Karpas-422 (cell line): Measurements from ENCODE around the gene PCDH1. TPM values are rescaled to one million over a fixed set of nuclear protein-coding genes. Genes with fewer than 3 reads are reported as not detected.

ENCODE experiments used
- DNase-seq: peaks from one replicate; pipeline ENCODE4 v3.0.0-alpha.2; 2015
- H2AFZ ChIP-seq: fragments of 200-600 bp; sonication (generic); 2 replicates; pipeline ENCODE4 v1.6.1; 2014; ENCODE audit warnings: antibody characterized with exemption, low read length, mixed read lengths
- H3K27ac ChIP-seq: fragments of 200-600 bp; sonication (generic); 2 replicates; pipeline ENCODE4 v1.5.1; 2014; ENCODE audit warnings: mild to moderate bottlenecking, low read length, moderate library complexity
- H3K27me3 ChIP-seq: fragments of 200-600 bp; sonication (generic); 2 replicates; pipeline ENCODE4 v1.6.1; 2014; ENCODE audit warnings: low read length, mixed read lengths
- H3K36me3 ChIP-seq: fragments of 200-600 bp; sonication (generic); 2 replicates; pipeline ENCODE4 v1.6.1; 2014; ENCODE audit warnings: low read length, mixed read lengths; ENCODE audit not compliant: insufficient read depth
- H3K4me1 ChIP-seq: fragments of 200-600 bp; sonication (generic); 2 replicates; pipeline ENCODE4 v1.6.1; 2014; ENCODE audit warnings: mild to moderate bottlenecking, low read length, mixed read lengths
- H3K4me2 ChIP-seq: fragments of 200-600 bp; sonication (generic); 2 replicates; pipeline ENCODE4 v1.6.1; 2014; ENCODE audit warnings: low read length, low read depth, mild to moderate bottlenecking; ENCODE audit not compliant: poor library complexity, severe bottlenecking
- H3K4me3 ChIP-seq: fragments of 200-600 bp; sonication (generic); 2 replicates; pipeline ENCODE4 v1.5.1; 2014; ENCODE audit warnings: mild to moderate bottlenecking, antibody characterized with exemption, low read length, mixed read lengths
- H3K79me2 ChIP-seq: fragments of 200-600 bp; sonication (generic); 2 replicates; pipeline ENCODE4 v1.6.1; 2014; ENCODE audit warnings: mild to moderate bottlenecking, low read length, mixed read lengths
- H3K9ac ChIP-seq: fragments of 200-600 bp; sonication (generic); 2 replicates; pipeline ENCODE4 v1.6.0; 2014; ENCODE audit warnings: low read length
- H3K9me2 ChIP-seq: fragments of 200-600 bp; sonication (generic), shearing (Covaris generic); replicated peaks from 2 replicates; pipeline ENCODE4 v1.6.0; 2014; ENCODE audit warnings: mild to moderate bottlenecking, low read length, moderate library complexity; ENCODE audit not compliant: insufficient read depth
- H3K9me3 ChIP-seq: fragments of 300-700, 200-600 bp; sonication (generic); 2 replicates; pipeline ENCODE4 v1.6.1; 2014; ENCODE audit warnings: low read length, mixed read lengths
- H4K20me1 ChIP-seq: fragments of 200-600 bp; sonication (generic); 2 replicates; pipeline ENCODE4 v1.6.1; 2014; ENCODE audit warnings: mild to moderate bottlenecking, antibody characterized with exemption, low read length, low read depth; ENCODE audit not compliant: insufficient read depth
- total RNA-seq: library from RNA; depleted of rRNA; stranded (reverse); fragments of >200 nt; shearing (Covaris generic); gene quantifications from 2 replicates; pipeline ENCODE4 v1.2.3, GENCODE V29; 2014; ENCODE audit warnings: low replicate concordance

Gene PCDH1
- total RNA-seq, 1 experiment from 2014 or later, result not detected

DNA sequence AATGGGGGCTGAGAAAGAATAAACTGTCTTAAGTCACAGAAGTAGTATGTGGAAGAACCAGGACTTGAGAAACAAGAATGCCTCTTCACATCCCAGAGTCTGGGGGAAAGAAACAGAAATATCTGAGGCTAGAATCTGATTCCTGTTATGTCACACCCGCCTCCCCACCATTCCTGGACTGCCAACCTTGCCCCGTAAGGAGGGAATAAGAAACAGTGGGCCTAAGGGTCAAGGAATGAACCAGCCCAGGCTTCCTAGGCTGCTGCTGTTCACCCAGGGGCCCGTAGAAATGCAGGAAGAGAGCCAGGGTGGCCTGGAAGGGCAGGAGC lies 4.3 kb downstream of the PCDH1 start:
- Histone ChIP-seq H2AFZ (no peak overlapping the region), H3K9me2 (no peaks in the 10 kb centered on the region), H3K27ac (no peak overlapping the region), H4K20me1 (no peaks in the 10 kb centered on the region), H3K27me3 (no peaks in the 10 kb centered on the region), H3K4me2 (no peak overlapping the region), H3K9me3 (no peaks in the 10 kb centered on the region), H3K4me1 (peaks cover 2% of the 10 kb centered on the region), H3K79me2 (no peaks in the 10 kb centered on the region), H3K36me3 (no peaks in the 10 kb centered on the region), H3K9ac (no peak overlapping the region), H3K4me3 (no peak overlapping the region)
- no peak for DNase-seq

DNA sequence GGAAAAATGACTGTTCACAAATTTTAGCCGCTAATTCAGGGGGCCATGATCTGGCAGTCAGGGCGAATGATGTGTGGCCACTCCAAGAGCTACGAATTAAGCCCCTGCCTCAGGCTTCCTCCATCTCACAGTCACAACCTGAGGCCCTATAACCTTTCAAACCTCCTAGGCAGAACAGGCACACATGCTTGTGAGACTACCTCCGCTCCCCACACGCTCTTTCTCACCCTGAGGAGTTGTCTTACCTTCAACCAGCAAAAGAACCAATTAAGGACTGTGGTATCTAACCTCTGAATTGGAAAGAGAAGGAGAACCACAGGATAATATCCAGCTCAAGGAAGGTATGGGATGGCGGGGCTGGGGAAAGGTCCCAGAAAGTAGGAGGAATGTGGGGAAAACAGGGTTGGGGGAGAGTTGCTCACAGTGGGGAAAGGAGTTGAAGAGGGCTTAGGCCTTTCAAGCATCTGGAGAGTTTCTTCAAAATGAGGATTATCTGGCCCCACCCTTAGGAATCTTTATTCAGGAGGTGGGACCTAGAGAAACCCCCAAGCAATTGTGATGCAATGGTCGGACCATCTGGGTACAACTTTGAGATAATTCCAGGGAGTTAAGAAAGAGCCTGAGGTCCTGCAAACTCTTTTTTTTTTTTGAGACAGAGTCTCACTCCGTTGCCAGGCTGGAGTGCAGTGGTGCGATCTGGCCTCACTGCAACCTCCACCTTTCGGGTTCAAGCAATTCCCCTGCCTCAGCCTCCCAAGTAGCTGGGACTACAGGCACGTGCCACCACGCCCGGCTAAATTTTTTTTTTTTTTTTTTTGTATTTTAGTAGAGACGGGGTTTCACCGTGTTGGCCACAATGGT lies 5.5 kb downstream of the PCDH1 start:
- Histone ChIP-seq H3K79me2 (no peaks in the 10 kb centered on the region), H3K9me3 (no peaks in the 10 kb centered on the region), H3K36me3 (no peaks in the 10 kb centered on the region), H4K20me1 (no peaks in the 10 kb centered on the region), H3K9ac (no peak overlapping the region), H3K4me3 (no peak overlapping the region), H3K9me2 (no peaks in the 10 kb centered on the region), H3K27ac (no peak overlapping the region), H3K4me1 (no peaks in the 10 kb centered on the region), H2AFZ (no peak overlapping the region), H3K27me3 (no peaks in the 10 kb centered on the region), H3K4me2 (no peak overlapping the region)
- no peak for DNase-seq

DNA sequence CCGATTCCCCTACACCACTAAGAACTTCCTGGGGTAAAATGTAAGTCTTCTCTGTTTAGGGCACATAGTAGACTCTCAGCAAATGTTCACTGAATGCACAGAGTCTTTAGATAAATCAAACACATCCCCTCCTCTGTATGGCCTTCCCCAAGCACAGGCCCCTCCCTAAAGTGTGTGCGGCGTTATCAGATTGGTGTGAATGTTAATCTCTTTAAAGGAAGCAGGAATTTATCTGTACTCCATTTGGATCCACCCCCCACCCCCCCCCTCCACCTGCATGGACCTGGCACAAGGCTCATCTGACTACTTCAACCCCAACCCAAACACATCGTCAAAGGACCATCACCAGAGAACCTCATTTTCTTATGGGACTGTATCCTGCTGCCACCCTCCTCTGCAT lies 6.3 kb downstream of the PCDH1 start:
- Histone ChIP-seq H3K27me3 (no peaks in the 10 kb centered on the region), H2AFZ (no peak overlapping the region), H3K4me2 (no peak overlapping the region), H3K9me2 (no peaks in the 10 kb centered on the region), H3K36me3 (no peaks in the 10 kb centered on the region), H3K4me3 (no peak overlapping the region), H3K4me1 (no peaks in the 10 kb centered on the region), H3K27ac (no peak overlapping the region), H3K9me3 (no peaks in the 10 kb centered on the region), H3K79me2 (no peaks in the 10 kb centered on the region), H4K20me1 (no peaks in the 10 kb centered on the region), H3K9ac (no peak overlapping the region)
- no peak for DNase-seq

DNA sequence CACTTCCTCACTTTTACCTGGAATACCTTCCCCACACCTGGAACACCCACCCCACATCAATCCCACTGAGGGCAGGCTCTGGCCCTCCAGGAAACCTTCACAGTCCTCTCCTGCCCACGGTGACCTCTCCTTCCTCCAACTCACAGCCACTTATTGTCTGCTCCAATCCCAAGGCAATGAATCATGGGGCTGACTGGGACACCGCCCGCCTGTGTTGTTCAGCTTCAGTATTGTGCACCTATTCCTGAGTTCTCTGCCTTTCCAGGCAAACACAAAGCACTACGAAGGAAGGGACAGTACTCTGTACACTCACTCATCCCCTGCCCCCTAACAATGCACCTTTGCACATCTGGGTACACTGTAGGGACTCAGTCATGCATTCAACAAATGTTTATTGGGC lies 7.3 kb downstream of the PCDH1 start:
- no peak overlapping the region for H3K4me2 ChIP-seq
- no peaks in the 10 kb centered on the region for H3K9me3 ChIP-seq
- H3K27ac ChIP-seq, result no peak overlapping the region
- no peaks in the 10 kb centered on the region for H3K36me3 ChIP-seq
- H2AFZ ChIP-seq, result no peak overlapping the region
- no peaks in the 10 kb centered on the region for H3K27me3 ChIP-seq
- no peaks in the 10 kb centered on the region for H4K20me1 ChIP-seq
- no peak for DNase-seq
- no peaks in the 10 kb centered on the region for H3K9me2 ChIP-seq
- no peaks in the 10 kb centered on the region for H3K4me1 ChIP-seq
- H3K79me2 ChIP-seq, result no peaks in the 10 kb centered on the region
- no peak overlapping the region for H3K4me3 ChIP-seq
- H3K9ac ChIP-seq, result no peak overlapping the region

DNA sequence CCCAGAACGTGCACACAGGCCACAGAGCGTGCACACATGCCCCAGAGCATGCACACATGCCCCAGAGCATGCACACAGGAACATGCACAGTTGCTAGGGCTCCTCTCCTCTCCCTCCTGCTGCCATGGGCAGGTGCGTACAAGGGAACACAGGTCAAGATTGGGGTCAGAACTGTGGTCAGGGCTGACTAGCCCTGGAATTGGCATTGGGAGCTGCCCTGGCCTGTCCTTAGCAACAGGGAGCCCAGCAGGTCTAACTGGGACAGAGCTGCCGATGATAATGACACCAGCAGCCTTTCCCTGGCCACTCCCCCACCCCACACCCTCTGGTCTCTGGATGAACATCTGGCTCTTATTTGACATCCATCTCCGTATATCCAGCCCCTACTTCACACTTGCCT lies 8.0 kb downstream of the PCDH1 start:
- no peak overlapping the region for H3K4me3 ChIP-seq
- no peaks in the 10 kb centered on the region for H3K27me3 ChIP-seq
- no peak overlapping the region for H2AFZ ChIP-seq
- H4K20me1 ChIP-seq, result no peaks in the 10 kb centered on the region
- no peak overlapping the region for H3K27ac ChIP-seq
- no peaks in the 10 kb centered on the region for H3K36me3 ChIP-seq
- no peaks in the 10 kb centered on the region for H3K79me2 ChIP-seq
- no peak for DNase-seq
- no peaks in the 10 kb centered on the region for H3K9me3 ChIP-seq
- no peaks in the 10 kb centered on the region for H3K4me1 ChIP-seq
- no peak overlapping the region for H3K9ac ChIP-seq
- H3K9me2 ChIP-seq, result no peaks in the 10 kb centered on the region
- H3K4me2 ChIP-seq, result no peak overlapping the region

DNA sequence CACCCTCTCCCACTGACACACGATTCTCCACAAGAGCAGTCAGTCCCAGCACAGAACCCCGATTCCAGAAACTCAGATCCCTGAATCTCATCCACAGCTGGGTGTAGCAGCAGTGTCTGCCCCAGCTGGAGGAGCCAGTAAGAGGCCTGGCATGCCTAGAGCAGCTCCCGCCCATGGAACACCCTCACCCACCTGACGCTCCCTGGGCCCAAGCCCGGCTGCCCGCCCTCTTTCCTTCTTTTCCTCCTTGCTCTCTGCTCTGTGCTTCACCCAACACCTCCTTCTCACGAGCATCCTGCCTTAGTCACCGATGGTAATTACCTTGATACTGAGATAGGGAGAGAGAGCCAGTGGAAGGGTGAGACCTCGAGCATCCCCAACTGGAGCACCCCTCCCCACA lies 8.7 kb downstream of the PCDH1 start:
- Histone ChIP-seq H3K27ac (no peak overlapping the region), H3K4me1 (no peaks in the 10 kb centered on the region), H3K4me2 (no peak overlapping the region), H3K79me2 (no peaks in the 10 kb centered on the region), H3K27me3 (no peaks in the 10 kb centered on the region), H2AFZ (no peak overlapping the region), H3K36me3 (no peaks in the 10 kb centered on the region), H3K4me3 (no peak overlapping the region), H4K20me1 (no peaks in the 10 kb centered on the region), H3K9me3 (no peaks in the 10 kb centered on the region), H3K9me2 (no peaks in the 10 kb centered on the region), H3K9ac (no peak overlapping the region)
- no peak for DNase-seq

DNA sequence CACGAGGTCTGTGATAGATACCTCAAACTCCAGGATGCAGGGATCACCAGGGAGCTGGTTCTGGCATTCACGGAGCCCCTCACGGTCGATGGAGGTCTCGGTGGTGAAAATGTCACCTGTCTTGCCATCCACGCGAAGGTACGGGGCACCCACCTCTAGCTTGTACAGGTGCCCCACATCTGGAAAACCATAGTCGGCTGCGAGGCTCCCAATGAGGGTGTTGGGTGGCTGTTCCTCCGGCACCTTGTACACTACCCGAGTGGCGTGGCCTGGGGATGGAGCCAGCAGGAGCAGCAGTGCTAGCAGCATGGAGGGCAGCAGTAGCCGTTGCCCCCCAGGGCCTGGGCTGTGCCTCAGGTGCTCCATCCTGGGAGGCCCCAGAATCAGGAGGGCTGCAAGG lies 9.2 kb downstream of the PCDH1 start:
- Histone ChIP-seq H3K27me3 (no peaks in the 10 kb centered on the region), H3K79me2 (no peaks in the 10 kb centered on the region), H3K4me3 (no peak overlapping the region), H2AFZ (no peak overlapping the region), H3K9me3 (no peaks in the 10 kb centered on the region), H3K4me2 (no peak overlapping the region), H3K36me3 (no peaks in the 10 kb centered on the region), H3K4me1 (no peaks in the 10 kb centered on the region), H3K27ac (no peak overlapping the region), H4K20me1 (no peaks in the 10 kb centered on the region), H3K9ac (no peak overlapping the region), H3K9me2 (no peaks in the 10 kb centered on the region)
- DNase-seq, result no peak

DNA sequence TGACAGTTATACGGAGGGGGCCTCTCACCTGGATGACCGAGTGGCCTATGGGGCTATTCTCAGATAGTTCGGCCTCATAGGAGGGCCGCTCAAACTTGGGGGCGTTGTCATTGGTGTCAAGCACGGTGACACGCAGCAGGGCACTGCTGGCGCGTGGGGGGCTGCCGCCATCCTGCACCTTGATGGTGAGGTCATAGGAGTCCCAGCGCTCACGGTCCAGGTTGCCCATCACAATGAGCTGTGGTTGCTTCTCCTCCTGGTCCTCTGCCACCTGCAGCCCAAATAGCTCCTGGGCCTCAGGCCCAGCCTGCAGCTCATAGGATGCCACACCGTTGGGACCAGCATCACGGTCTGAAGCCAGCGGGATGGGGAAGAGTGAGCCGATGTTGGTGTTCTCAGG lies 9.7 kb downstream of the PCDH1 start:
- no peak overlapping the region for H3K4me2 ChIP-seq
- DNase-seq, result no peak
- H3K27ac ChIP-seq, result no peak overlapping the region

More for the DNA sequence above, 9.7 kb downstream of the PCDH1 start:
- Histone ChIP-seq H4K20me1 (no peaks in the 10 kb centered on the region), H2AFZ (no peak overlapping the region), H3K79me2 (no peaks in the 10 kb centered on the region), H3K9me2 (no peaks in the 10 kb centered on the region), H3K4me1 (no peaks in the 10 kb centered on the region), H3K4me3 (no peak overlapping the region), H3K27me3 (no peaks in the 10 kb centered on the region), H3K36me3 (no peaks in the 10 kb centered on the region), H3K9ac (no peak overlapping the region), H3K9me3 (no peaks in the 10 kb centered on the region)
